Measurements from ENCODE around the gene PPM1J.

DNA sequence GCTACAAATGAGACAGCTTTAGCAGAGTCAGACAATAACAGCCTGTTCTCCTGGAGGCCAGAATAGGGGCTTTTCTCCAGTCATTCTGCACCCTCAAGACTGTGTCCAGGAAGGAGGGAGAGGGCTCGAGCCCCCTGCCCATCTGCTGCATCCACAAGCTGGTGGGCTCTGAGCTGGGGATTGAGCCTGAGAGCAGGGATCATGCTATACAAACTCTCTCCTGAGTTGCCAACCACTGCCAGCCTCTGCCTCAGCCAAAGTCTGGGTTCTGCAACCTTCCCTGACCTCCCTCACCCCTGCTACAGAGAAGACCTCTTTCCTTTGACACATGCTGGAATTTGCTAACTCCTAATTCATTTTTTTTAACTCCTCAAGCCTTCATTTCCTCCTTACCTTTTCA is 14.8 kb upstream of the PPM1J start:
- TF ChIP-seq, protein P1, sequence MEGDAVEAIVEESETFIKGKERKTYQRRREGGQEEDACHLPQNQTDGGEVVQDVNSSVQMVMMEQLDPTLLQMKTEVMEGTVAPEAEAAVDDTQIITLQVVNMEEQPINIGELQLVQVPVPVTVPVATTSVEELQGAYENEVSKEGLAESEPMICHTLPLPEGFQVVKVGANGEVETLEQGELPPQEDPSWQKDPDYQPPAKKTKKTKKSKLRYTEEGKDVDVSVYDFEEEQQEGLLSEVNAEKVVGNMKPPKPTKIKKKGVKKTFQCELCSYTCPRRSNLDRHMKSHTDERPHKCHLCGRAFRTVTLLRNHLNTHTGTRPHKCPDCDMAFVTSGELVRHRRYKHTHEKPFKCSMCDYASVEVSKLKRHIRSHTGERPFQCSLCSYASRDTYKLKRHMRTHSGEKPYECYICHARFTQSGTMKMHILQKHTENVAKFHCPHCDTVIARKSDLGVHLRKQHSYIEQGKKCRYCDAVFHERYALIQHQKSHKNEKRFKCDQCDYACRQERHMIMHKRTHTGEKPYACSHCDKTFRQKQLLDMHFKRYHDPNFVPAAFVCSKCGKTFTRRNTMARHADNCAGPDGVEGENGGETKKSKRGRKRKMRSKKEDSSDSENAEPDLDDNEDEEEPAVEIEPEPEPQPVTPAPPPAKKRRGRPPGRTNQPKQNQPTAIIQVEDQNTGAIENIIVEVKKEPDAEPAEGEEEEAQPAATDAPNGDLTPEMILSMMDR (IDR thresholded peaks at IDR 0.05; ENCODE audit: low read length), result no peak
- TF ChIP-seq EZH2 (IDR thresholded peaks at IDR 0.05; ENCODE audit: borderline replicate concordance, low read length), result no peak
